ENCODE measurements around the gene IGSF11.
A peak's percentile ranks its signal among the peaks of the same experiment; 100 is the strongest.

IGSF11 gene

DNA sequence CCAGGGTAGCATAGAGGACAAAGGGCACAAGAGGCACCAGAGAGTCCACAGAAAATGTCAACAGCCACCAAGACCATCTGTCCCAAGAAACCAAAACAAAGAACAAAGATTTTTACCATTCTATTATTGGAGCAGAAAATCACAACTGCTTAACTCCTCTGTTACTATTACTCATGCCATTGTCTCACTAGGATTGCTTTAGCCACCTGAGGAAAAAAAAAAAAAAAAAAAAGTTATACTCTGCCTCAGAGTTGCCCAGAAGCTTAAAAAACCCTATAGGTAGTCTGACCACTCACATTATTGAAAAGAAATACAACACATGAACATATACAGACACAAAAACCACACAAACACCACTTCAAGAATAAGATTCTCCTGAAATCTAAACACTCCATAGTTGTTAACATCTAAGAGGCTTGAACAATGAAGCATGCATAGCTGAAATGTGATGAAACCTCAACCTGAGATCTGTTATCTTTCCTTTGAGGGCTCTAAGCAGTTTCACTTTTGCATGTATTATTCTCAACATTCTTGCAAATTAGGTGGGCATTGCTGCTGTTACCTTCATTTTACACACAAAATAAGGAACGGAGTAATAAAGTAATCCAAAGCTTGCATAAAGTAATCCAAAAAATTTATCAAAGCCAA is 85.4 kb downstream of the IGSF11 start:
- no peak for DNase-seq (ENCODE audit: low spot score)

DNA sequence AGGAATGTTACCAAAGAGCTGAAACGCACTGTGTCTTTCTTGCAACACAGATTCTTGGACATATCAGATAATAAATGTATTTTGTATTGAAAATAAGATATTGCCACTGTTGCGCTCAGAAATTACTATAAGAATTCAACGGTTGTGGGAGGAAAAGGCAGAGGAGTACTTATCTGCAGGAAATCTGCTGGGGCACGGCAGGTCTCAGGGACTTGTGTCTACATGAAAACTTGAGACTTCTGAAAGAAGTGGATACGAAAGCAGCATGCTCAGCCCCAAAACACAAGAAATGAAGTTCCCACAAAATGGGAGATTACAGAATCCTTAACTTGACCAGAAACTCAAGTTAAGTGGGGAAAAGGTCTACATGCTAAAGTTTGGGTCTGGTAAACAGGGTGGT is 86.5 kb downstream of the IGSF11 start:
- no peak for DNase-seq (ENCODE audit: low spot score)

DNA sequence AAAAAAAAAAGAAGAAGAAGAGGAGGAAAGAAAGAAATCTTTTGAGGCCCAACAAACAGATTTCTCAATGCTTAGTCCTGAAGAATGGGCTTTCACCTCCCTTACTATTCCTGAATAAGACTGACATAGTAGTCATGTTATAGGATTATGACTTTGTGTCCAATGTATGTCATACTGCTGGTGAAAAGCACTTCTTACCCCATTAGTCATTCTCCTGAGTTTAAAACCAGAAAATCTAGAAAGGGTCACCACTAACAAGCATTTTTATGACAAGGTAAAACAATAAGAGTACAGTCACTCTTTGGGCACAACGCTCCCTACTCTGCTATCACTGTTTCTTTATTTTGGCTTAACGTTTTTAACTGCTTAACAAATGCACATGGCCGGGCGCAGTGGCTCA is 88.2 kb downstream of the IGSF11 start:
- DNase-seq (ENCODE audit: low spot score), result no peak

DNA sequence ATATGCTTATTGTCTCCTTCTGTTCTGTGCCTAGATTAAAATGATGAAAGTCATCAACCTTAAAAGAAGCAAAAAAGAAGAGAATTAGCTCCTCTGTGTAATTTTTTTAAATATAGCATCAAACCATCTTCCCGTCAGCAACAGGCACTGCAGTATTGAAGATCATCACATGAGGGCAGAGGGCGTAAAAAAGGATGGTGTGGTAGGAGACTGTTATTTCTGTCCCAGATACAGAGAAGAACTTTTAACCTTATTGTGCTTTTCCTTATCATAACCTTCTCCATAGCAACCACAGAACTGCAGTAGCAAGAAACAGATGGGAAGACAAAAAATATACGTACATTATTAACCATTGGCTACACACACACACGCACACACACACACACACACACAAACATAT is 88.8 kb downstream of the IGSF11 start:
- no peak for DNase-seq (ENCODE audit: low spot score)

DNA sequence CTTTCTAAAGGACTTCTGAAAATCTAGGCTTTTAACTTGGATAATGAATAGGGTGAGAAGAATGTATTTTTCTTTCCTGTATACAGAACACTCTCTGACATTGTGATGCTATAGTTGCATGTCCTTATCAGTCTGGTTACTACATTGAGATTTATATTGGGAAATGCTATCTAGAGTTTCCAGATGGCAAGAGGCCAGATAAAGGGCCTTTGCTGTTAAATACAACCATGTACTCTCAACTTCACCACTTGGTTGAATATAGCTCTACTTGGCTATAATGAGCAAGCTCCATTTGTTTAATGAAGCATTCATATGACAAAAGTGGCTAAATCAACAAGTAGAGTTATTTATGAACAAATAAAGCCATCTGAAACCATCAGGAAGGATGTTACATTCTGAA is 91.0 kb downstream of the IGSF11 start:
- no peak for DNase-seq (ENCODE audit: low spot score)

DNA sequence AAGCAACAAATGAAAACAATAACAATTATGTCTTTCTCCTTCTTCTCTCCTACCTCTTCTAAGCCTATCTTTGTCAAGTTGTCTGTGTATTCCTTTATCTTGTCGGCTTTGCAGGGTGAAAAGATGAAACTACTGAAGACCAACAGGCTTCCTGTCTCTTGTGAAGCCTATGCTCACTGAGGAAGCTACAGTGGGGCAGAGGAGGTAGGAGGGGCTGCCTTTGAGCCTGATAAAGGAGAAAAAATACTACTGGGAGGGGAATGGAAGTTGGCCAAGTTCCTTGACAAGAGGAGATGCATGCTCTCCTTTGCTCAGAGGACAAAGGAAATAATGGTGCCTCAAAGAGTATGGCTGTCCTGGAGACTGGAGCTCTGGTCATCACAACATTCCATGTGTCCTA is 92.0 kb downstream of the IGSF11 start:
- DNase-seq (ENCODE audit: low spot score), result no peak

DNA sequence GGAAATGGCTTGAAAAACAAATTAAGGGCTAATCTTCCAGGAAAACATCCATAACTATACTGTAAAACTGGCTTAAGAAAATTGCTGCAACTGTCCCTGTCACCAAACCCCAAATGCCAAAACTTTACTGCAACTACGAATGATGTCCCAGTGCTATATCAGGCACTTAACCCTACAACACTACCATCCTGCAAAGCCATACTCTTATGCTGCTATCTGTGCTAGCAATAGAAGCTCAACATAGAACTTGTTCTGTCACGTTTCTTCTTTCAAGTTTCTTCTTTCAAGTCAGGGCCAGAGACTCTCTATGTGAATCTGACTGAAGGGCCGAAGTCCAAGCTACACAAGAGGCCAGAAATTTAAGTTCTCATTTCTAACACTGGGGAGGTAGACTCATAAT is 92.5 kb downstream of the IGSF11 start:
- no peak for DNase-seq (ENCODE audit: low spot score)

DNA sequence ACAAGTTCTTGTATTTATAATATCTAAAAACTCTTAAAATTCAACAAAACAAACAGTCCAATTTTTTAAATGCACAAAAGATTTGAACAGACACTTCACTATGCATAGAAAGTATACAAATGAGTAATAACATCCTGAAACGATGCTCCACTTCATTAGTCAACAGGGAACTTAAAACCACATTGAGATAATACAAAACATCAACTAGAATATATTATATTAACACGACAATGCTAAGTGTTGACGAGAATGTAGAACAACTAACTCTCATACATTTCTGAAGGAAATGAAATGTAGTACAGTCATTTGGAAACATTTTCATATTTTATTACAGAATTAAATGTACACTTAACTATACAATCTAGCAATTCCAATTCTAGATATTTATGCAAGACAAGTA is 93.4 kb downstream of the IGSF11 start:
- DNase-seq (ENCODE audit: low spot score), result no peak

DNA sequence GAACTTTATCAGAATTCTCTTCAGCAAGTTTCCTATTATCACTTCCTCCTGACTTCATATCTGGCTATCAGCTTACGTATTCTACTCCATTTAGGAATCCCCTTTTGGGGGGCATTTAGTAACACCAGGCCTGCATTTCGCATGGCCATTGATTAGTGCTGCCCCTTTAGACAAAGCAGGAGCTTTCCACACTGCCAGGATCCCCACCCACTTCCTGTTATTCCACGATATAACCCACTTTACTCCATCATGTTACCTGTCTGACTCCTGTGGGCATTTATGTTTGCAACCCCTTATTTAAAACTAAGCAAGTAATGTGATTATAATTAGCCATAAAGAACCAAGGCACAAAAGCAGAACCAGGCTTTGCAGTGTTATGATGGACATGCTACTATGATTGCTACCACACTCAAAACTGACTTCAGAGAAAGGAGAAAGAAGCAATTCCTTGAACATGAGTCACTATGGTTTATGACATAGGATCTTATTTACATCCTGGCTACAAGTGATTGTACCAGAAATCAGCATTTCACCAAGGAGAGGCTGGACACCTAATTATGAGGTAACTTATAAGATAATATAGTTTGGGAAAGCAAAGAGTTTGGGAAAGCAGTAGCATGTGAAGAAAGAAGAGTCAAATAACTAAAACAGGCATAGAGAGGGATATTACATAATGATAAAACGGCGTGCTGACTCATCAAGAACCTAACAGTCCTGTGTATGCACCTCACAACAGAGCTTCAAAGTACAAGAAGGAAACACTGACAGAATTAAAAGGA is 96.3 kb downstream of the IGSF11 start:
- no peak for DNase-seq (ENCODE audit: low spot score)

DNA sequence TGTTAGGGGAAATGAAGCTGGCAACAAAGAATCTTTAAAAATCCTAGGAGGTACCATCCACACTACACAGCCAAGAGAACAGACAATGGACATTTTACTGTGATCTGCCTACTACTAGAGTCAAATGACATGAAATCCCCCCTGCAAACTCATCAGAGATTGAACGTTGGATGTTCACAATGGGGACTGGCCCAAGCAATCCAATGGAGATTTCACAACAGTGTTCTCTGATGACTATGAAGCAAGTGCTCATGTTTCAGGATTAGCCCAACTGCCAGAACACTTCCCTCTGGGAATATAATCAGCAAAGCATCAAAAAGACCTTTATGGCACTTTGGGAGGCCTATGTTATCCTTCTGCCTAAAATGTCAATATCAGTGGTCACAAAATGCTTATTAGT is 97.8 kb downstream of the IGSF11 start:
- DNase-seq (ENCODE audit: low spot score), result no peak

DNA sequence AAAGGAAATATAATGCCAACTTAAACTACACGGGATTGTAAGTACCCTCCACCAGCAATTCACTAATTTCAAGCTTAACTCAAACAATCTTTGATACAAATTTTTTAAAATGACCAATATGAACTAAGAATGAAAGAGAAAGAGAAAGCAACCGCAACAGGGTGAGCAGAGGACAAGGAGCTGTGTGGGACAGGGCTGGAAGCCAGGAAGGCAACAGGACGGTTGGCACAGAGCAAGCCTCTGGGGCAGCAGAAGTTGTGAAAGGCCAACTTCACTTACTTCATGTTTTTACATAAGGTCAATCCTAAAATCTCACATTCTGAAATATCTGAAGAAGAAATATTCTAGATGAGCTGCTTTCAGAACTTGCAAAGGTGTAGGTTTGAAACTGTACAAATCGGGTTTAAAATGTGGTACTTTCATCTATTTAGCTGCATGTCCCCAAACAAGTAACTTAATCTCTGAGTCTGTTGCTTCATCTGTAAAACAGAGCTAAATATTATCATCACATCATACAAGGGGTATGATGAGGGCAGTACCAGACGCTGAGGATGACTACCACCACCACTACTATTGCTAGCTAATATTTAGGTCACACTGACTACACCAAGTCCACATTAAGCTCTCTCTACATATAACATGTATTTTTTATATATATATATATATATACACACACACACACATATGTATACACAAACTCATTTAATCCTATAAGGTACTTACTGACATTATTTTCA is 101.7 kb downstream of the IGSF11 start:
- DNase-seq (ENCODE audit: low spot score), result peak; percentile 50

DNA sequence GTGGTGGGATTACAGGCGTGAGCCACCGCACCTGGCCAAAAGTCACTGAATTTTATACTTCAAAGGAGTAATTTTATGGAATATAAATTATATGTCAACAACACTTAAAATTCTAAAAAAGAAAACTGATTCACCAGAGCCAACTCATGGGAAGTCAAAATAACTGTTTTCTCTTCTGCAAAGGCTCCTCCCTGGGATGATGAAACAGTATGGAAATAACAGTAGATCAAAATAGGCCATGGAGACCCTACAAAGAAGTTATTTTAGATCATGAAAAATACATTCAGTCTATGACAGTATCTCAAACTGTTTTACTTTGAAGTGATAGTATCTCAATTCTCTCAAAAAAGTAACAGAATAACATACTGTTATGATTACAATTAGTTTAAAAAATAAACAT is 102.7 kb downstream of the IGSF11 start:
- DNase-seq (ENCODE audit: low spot score), result no peak

DNA sequence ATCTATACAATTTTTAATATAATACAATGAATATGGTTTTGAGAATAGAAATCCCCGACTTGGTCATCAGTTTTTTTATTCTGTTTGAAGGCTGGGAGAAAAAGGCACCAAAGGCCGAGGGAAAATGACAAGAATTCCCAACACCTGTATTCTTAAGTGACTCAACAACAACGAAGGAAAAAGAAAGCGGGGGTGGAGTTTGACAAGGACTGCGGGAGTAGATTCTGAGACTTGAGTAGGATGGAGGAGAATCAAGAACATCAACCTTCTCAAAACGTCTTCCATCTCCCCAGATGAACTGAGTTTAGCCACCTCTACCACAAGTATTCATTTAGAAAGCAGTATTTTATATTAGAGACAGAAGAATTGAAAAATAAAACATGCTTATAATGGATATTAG is 107.2 kb downstream of the IGSF11 start:
- DNase-seq (ENCODE audit: low spot score), result no peak

DNA sequence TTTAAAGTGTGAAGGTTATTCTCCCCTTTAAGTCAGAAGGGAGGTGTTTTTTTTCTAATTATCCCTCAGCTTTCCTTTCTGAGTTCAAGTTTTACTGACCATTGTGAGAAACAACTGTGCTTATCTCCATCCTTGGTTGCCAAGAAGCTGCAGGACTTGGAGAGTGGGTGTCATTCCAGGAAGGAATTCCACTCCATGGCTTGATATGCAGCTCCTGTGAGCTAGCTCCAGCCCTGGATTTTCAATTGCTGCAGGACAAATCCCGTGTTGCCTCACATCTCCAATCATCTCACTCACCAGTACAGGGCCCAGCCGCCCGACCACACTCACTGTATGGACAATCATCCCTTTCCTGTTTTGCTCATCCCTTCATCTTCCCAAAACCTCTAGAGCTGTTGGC is 122.5 kb downstream of the IGSF11 start:
- DNase-seq (ENCODE audit: low spot score), result no peak

DNA sequence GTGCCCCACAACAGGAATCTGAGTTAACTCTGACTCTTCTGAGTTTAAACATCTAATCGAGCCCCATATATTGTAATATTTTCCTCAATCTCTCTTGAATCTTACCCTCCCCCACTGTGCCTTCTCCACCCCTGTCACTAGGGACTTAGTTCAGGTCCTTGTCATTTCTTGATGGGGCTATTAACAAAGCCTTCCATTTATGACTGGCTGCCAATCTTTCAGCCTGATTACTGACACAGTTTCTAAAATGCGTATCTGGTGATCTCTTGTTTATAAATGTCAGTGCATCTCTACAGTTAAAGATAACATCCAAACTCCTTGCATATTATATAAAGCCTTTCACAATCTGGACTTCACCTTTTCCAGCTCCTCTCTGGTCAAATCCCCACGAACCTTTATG is 124.3 kb downstream of the IGSF11 start:
- no peak for DNase-seq (ENCODE audit: low spot score)

DNA sequence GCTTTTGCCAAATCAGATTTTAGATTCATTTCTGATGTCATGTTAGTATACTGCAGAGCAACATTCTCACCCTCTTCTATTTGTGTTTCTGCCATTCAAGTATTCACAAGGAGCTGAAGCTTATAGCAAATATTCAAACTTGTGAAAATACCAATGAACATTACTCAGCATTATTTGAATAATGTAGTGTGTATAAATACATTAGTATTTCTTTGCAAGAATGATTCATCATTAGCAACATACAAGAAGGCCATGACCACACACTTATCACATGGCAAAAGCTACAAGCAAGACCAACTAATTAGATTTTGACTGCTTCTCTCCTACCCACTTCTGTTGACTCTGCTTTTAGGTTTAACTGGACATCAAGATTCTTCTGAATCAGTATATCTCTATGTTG is 124.9 kb downstream of the IGSF11 start:
- DNase-seq (ENCODE audit: low spot score), result no peak

DNA sequence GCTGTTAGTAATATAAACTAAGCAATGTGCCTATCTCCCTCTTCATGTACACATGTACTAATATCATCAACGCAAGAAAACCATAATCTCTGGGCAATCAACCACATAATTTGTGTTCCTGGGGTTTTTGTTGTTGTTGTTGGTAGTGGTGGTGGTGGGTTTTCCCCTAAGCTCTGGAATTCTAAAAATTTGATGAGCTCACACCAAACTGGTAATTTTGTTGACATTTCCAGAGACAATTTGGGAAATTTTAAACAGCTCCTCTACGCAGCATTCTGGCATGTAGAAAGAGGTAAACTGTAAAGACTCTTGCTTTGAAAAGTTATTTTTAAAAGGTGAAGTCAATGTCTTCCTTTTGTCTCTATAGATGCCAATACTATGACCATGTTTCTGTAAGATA is 126.7 kb downstream of the IGSF11 start:
- no peak for DNase-seq (ENCODE audit: low spot score)

DNA sequence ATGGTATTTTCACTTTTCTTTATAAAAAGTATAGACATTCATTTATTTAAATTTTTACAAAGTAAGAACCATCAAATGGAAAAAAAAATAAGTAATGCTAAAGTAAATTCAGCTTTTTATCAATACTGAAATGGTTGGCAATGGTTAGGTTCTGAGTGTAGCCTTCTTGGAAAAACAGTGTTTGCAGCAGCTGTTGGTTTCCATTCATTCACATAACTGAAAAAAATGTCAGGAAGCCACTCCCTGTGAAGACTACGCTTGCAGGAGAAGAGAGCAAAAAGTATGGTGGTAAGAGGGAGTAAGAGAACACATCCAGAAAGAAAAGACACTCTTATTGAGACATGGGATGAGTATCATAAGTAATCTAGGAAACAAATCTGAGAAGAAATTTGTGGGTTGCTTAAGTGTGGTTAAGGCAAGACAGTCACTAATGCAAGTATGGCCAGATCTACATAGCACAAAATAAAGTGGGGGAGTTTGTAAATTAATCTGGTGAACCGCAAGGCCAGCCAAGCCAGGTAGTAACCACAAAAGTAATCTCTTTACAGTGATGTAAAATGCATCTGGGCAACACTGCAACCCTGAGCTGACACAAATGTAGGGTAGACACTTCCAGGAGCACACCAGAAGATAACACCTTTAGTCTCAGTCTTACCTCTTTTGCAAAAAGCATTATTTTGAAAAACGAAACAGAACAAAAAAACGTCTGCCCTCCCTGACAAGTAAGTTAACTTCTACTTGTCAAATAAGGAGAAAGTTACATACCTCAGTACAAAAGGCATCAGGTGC is 133.7 kb downstream of the IGSF11 start:
- no peak for DNase-seq (ENCODE audit: low spot score)

DNA sequence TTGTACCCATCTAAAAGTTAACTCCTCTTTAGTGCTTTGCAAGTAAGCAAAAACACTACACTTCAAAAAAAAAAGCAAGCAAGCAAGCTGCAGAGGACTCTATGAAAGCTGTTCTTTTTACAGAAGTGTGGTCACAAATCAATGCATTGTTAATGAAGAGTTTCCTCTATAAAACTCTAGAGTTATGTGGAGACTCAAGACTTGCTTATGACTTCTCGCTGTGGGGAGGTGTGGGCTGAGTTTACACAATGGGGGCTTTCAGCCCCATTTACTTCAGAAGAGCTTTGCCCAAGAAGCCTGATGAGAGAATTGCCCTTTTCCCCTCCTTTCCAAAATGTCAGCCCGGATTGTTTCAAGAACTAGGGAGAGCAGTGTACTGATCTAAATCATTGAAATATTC is 144.4 kb downstream of the IGSF11 start:
- no peak for DNase-seq (ENCODE audit: low spot score)

DNA sequence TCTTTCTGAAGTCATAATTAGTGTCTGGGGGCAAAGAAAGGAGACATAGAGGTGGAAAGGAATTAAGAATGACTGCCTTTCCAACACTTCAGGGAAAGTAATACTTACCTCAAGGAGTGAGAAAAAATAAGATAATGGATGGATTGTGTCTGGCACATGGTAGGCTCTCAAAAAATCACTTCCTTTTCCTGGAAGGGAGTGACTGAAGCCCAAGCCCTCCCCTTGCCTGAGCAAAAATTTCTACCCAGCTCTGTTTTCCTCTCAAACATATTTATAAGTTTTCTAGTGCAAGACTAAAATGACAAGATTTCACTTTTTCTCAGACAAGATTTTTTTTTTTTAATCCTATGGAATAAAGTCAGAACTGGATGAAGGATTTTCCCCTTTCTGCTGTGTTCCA is 145.0 kb downstream of the IGSF11 start:
- DNase-seq (ENCODE audit: low spot score), result no peak

DNA sequence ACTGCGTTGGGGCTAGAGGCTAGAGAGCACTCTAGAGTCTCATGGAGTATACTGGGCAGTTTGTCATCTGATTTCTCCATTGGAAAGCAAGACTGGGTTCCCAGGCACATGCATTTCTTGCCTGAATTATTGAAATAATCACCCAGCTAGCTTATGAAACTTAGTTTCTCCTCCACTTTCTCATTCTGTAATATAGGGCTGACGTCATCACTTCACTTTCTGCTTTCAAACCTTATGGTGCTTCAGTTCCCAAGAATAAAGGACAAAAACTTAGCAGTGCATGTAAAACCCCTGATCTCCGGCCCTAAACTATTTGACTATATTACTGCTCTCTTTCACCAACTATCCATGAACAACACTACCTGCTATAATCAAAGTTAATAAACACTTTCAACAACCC is 147.9 kb downstream of the IGSF11 start:
- DNase-seq (ENCODE audit: low spot score), result no peak

DNA sequence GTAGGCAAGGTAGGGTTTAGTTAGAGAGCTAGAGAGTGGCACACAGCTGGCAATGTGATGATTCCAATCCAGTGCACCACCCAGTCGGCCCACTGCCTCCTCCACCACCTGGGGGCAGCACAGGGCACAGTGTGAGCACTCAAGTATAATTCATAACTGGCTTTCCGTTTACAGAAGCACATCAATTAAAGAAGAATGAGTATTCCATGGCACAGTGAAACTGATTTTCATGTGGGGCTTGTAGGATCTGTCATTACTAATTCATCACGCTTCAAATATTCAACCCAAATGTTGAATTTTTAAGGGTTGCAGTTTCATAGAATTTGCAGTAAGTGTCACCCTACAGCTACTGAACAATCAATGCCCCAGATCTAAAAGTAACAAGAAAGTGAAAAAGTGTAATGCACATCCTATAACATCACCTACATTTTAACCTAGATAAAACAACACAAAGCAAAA is 149.9 kb downstream of the IGSF11 start:
- peak; percentile 79 for DNase-seq (ENCODE audit: low spot score)

Data from globus pallidus (tissue), 1 donor.